Endothelial cell of umbilical vein (primary cell): Measurements from ENCODE around the gene MYH11. TPM values are rescaled to one million over a fixed set of nuclear protein-coding genes. Genes with fewer than 3 reads are reported as not detected.

Source experiments
- BruUV-seq: library from RNA; stranded (reverse); fragments of 400-500 nt; replicated peaks from 2 replicates; lab custom pipeline; 2021; lab: Mats Ljungman, UMichigan
- CTCF ChIA-PET: fragments of 300-600, 350-600 bp; sonication (Branson Sonifier 250); formaldehyde crosslinking; loops from one replicate; lab custom pipeline; 2021; ENCODE audit warnings: antibody characterized with exemption, inconsistent platforms; lab: Charles Lee
- POLR2A ChIA-PET: fragments of 300-600, 350-600 bp; sonication (Branson Sonifier 250); formaldehyde crosslinking; loops from one replicate; lab custom pipeline; 2021; ENCODE audit warnings: antibody characterized with exemption, inconsistent platforms; lab: Charles Lee
- DNase-seq: peaks from one replicate; pipeline ENCODE4 v3.0.0-alpha.2; 2011; ENCODE audit warnings: low read depth, low spot score
- FAIRE-seq: peaks from 2 replicates; lab custom pipeline; 2011; peaks lifted over from hg19 to GRCh38; lab: Jason Lieb, UNC
- H2AFZ ChIP-seq: 2 replicates; pipeline ENCODE4 v1.6.0; 2012; ENCODE audit warnings: low read depth, low read length, control low read depth, inconsistent platforms
- H3K27ac ChIP-seq: 2 replicates; pipeline ENCODE4 v1.5.1; 2011; ENCODE audit warnings: low read depth, mild to moderate bottlenecking, control low read depth, low read length, moderate library complexity; ENCODE audit not compliant: insufficient read depth
- H3K27me3 ChIP-seq, 2 experiments: 2 replicates each; pipeline versions ENCODE4 v1.6.0 to v1.6.1; 2011; ENCODE audit warnings: low read length in 2 of 2, mixed read lengths in 1 of 2; ENCODE audit not compliant: control insufficient read depth in 2 of 2, insufficient read depth in 2 of 2
- H3K36me3 ChIP-seq, 2 experiments: 2 replicates in 1 of 2; 3 replicates in 1 of 2; pipeline ENCODE4 v1.5.1; 2011; ENCODE audit warnings: low read length in 2 of 2, mild to moderate bottlenecking in 1 of 2, moderate library complexity in 1 of 2; ENCODE audit not compliant: control insufficient read depth in 2 of 2, insufficient read depth in 2 of 2; ENCODE audit errors: extremely low read depth in 1 of 2
- H3K4me1 ChIP-seq: 3 replicates; pipeline ENCODE4 v1.5.1; 2011; ENCODE audit warnings: mild to moderate bottlenecking, low read length; ENCODE audit not compliant: control insufficient read depth, insufficient read depth; ENCODE audit errors: extremely low read depth
- H3K4me2 ChIP-seq: 2 replicates; pipeline ENCODE4 v1.6.1; 2011; ENCODE audit warnings: low read length, control low read depth, mixed read lengths; ENCODE audit not compliant: insufficient read depth
- H3K4me3 ChIP-seq, 3 experiments: fragments of 200-600 bp in 1 of 3; sonication (generic), shearing (Covaris generic) in 1 of 3; replicated peaks in 1 of 3; 2 replicates each; pipeline ENCODE4 v1.5.1; 2011 to 2016; ENCODE audit warnings: control low read depth in 3 of 3, low read length in 3 of 3, mild to moderate bottlenecking in 2 of 3, inconsistent platforms in 1 of 3, low read depth in 1 of 3, moderate library complexity in 1 of 3; ENCODE audit not compliant: insufficient read depth in 1 of 3
- H3K79me2 ChIP-seq: 2 replicates; pipeline ENCODE4 v1.6.0; 2012; ENCODE audit warnings: low read length, inconsistent platforms; ENCODE audit not compliant: control insufficient read depth, insufficient read depth
- H3K9ac ChIP-seq: replicated peaks from 2 replicates; pipeline ENCODE3; 2011; ENCODE audit warnings: low read length, control low read depth; ENCODE audit not compliant: insufficient read depth; ENCODE audit errors: extremely low read depth
- H3K9me1 ChIP-seq: replicated peaks from 3 replicates; pipeline ENCODE4 v1.6.0; 2011; ENCODE audit warnings: mild to moderate bottlenecking, low read length; ENCODE audit not compliant: control insufficient read depth, insufficient read depth; ENCODE audit errors: extremely low read depth
- H3K9me3 ChIP-seq: replicated peaks from 2 replicates; pipeline ENCODE4 v1.5.1; 2012; ENCODE audit warnings: low read length, inconsistent platforms; ENCODE audit not compliant: control insufficient read depth, insufficient read depth
- H4K20me1 ChIP-seq: replicated peaks from 2 replicates; pipeline ENCODE3; 2011; ENCODE audit warnings: mild to moderate bottlenecking, low read length; ENCODE audit not compliant: control insufficient read depth, insufficient read depth; ENCODE audit errors: extremely low read depth
- EZH2 ChIP-seq: IDR thresholded peaks from 2 replicates; pipeline ENCODE4 v1.6.1; 2012; ENCODE audit warnings: borderline replicate concordance, low read depth, mild to moderate bottlenecking, moderate library complexity, low read length, inconsistent platforms; ENCODE audit not compliant: severe bottlenecking
- FOS ChIP-seq: IDR thresholded peaks from 2 replicates; pipeline ENCODE4 v1.6.1; 2011; ENCODE audit warnings: mild to moderate bottlenecking, low read length, moderate library complexity, borderline replicate concordance; ENCODE audit not compliant: insufficient read depth
- GATA2 ChIP-seq: IDR thresholded peaks from 2 replicates; pipeline ENCODE4 v1.7.0; 2011; ENCODE audit warnings: low read depth, mild to moderate bottlenecking, moderate library complexity, mixed read lengths, low read length; ENCODE audit not compliant: insufficient read length, insufficient read depth
- JUN ChIP-seq: IDR thresholded peaks from 2 replicates; pipeline ENCODE4 v1.6.1; 2011; ENCODE audit warnings: borderline replicate concordance, low read depth; ENCODE audit not compliant: insufficient read length, insufficient read depth
- MAX ChIP-seq: IDR thresholded peaks from 2 replicates; pipeline ENCODE4 v1.6.1; 2011; ENCODE audit not compliant: insufficient read depth, insufficient read length
- MYC ChIP-seq: IDR thresholded peaks from one replicate; pipeline ENCODE4 v1.6.1; 2011; ENCODE audit warnings: mild to moderate bottlenecking, low read depth, low read length
- POLR2A ChIP-seq: IDR thresholded peaks from 2 replicates; pipeline ENCODE4 v1.6.1; 2012; ENCODE audit warnings: low read depth, mild to moderate bottlenecking, control low read depth, low read length
- POLR2AphosphoS5 ChIP-seq: IDR thresholded peaks from 2 replicates; pipeline ENCODE4 v1.6.1; 2012; ENCODE audit warnings: low read depth, mild to moderate bottlenecking, control low read depth, low read length, moderate library complexity; ENCODE audit not compliant: insufficient read depth
- dilution Hi-C: fragments of 300-500 bp; cut with MboI; formaldehyde crosslinking; loops from one replicate; pipeline ENCODE4 v1.15.0; 2019; ENCODE audit warnings: low sequenced_read_pairs; ENCODE audit not compliant: extremely low pct_ligation_motif_present
- intact Hi-C: fragments of 100-400 bp; cut with micrococcal nuclease; formaldehyde crosslinking; loops from one replicate; pipeline ENCODE4 v1.10.0; 2022
- polyA plus RNA-seq, 4 experiments: library from polyadenylated mRNA; depleted of rRNA in 3 of 4; stranded (reverse) in 3 of 4; unstranded in 1 of 4; fragments of >200 nt; gene quantifications; 2 replicates each; pipeline versions ENCODE4 v1.2.1 to v1.2.3, GENCODE V29; 2011 to 2012; ENCODE audit warnings: missing spikeins in 1 of 4
- total RNA-seq: library from RNA; stranded (reverse); gene quantifications from 2 replicates; pipeline ENCODE4 v1.2.3, GENCODE V29; 2021
- TF ChIP-seq, protein P1 (sequence below), 2 donors: IDR thresholded peaks; 1 replicate in 1 of 2; 2 replicates in 1 of 2; pipeline ENCODE4 v1.5.1; 2011; ENCODE audit warnings: low read length in 2 of 2, mild to moderate bottlenecking in 2 of 2, moderate library complexity in 2 of 2, control low read depth in 1 of 2, inconsistent platforms in 1 of 2, low read depth in 1 of 2; ENCODE audit not compliant: insufficient read depth in 1 of 2; ENCODE audit errors: extremely low read depth in 1 of 2

The MYH11 gene
- total and polyA plus RNA-seq, 2 donors (not counting 3 experiments of a cell fraction or from before 2014, with no cell fraction given), result not detected

DNA sequence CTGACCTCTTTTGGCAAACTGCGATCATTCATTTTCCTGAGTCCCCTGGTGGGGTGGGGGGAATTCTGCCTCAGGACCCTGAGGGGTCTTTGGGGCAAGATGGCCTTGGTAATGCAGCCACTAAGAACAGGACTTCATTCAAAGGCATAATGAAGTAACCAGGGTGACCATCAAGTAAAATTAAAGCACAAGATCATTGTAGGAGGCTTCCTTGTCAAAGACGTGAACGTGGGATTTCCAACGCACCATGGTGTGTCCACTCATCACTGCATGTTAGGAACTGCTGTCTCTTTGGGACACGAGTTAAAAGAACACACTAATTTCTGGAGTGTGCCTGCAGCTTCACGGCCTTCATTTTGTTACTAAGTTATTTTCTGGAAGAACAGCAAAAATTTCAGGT is 155.5 kb downstream of the MYH11 start:
- H2AFZ ChIP-seq, result no peak overlapping the region
- POLR2A ChIA-PET, result no interaction called here
- TF ChIP-seq EZH2 (no peak), POLR2A (no peak), JUN (no peak), MAX (no peak), GATA2 (no peak), FOS (no peak), MYC (no peak), POLR2AphosphoS5 (no peak)
- TF ChIP-seq, protein P1, sequence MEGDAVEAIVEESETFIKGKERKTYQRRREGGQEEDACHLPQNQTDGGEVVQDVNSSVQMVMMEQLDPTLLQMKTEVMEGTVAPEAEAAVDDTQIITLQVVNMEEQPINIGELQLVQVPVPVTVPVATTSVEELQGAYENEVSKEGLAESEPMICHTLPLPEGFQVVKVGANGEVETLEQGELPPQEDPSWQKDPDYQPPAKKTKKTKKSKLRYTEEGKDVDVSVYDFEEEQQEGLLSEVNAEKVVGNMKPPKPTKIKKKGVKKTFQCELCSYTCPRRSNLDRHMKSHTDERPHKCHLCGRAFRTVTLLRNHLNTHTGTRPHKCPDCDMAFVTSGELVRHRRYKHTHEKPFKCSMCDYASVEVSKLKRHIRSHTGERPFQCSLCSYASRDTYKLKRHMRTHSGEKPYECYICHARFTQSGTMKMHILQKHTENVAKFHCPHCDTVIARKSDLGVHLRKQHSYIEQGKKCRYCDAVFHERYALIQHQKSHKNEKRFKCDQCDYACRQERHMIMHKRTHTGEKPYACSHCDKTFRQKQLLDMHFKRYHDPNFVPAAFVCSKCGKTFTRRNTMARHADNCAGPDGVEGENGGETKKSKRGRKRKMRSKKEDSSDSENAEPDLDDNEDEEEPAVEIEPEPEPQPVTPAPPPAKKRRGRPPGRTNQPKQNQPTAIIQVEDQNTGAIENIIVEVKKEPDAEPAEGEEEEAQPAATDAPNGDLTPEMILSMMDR (IDR thresholded peaks at IDR 0.05; ENCODE audit: extremely low read depth in 1 of 2, insufficient read depth in 1 of 2, low read depth in 1 of 2, low read length in 2 of 2), result no peak
- peaks cover 16% of the 10 kb centered on the region for H3K4me1 ChIP-seq
- FAIRE-seq, result no peak
- no peak overlapping the region for H3K9ac ChIP-seq
- no peaks in the 10 kb centered on the region for H3K9me3 ChIP-seq
- H3K9me1 ChIP-seq, result no peaks in the 10 kb centered on the region
- no peaks in the 10 kb centered on the region for H4K20me1 ChIP-seq
- intact Hi-C loops, result no loop called here
- DNase-seq, result no peak
- no peak overlapping the region for H3K27ac ChIP-seq
- no peaks in the 10 kb centered on the region for H3K27me3 ChIP-seq
- no peaks in the 10 kb centered on the region for H3K79me2 ChIP-seq
- peaks cover 20 to 25% of the 10 kb centered on the region in 2 experiments for H3K36me3 ChIP-seq
- no peak overlapping the region for H3K4me2 ChIP-seq
- CTCF ChIA-PET, result interaction anchor here (0.9 to 1.0 kb wide), 2 partner anchors 37 to 274 kb away, joined by 3 read pairs; no protein-coding TSS in a partner anchor
- BruUV-seq, result TSS peak; percentile 15
- no peak overlapping the region for H3K4me3 ChIP-seq
- dilution Hi-C loops, result no loop called here
